HL-60 (cell line): Measurements from ENCODE around the gene HPGD.

Experiments
- GABPA ChIP-seq: IDR thresholded peaks from 2 replicates; pipeline ENCODE4 v1.6.1; 2012; ENCODE audit warnings: low read depth
- POLR2AphosphoS5 ChIP-seq: IDR thresholded peaks from 2 replicates; pipeline ENCODE4 v1.6.1; 2012; ENCODE audit warnings: low read depth
- SPI1 ChIP-seq: IDR thresholded peaks from 2 replicates; pipeline ENCODE4 v1.6.1; 2012; ENCODE audit warnings: low read depth, mild to moderate bottlenecking, borderline replicate concordance
- TF ChIP-seq, protein P1 (sequence below): IDR thresholded peaks from one replicate; pipeline ENCODE4 v1.5.1; 2011; ENCODE audit warnings: low read length, control low read depth, inconsistent platforms; ENCODE audit not compliant: insufficient read depth

GRCh38 chr4:174475528-174475927, 46.8 kb downstream of the HPGD start:
- TF ChIP-seq, protein P1, sequence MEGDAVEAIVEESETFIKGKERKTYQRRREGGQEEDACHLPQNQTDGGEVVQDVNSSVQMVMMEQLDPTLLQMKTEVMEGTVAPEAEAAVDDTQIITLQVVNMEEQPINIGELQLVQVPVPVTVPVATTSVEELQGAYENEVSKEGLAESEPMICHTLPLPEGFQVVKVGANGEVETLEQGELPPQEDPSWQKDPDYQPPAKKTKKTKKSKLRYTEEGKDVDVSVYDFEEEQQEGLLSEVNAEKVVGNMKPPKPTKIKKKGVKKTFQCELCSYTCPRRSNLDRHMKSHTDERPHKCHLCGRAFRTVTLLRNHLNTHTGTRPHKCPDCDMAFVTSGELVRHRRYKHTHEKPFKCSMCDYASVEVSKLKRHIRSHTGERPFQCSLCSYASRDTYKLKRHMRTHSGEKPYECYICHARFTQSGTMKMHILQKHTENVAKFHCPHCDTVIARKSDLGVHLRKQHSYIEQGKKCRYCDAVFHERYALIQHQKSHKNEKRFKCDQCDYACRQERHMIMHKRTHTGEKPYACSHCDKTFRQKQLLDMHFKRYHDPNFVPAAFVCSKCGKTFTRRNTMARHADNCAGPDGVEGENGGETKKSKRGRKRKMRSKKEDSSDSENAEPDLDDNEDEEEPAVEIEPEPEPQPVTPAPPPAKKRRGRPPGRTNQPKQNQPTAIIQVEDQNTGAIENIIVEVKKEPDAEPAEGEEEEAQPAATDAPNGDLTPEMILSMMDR, result no peak
- TF ChIP-seq POLR2AphosphoS5 (no peak), SPI1 (no peak), GABPA (no peak)
